Measurements from ENCODE around the gene SLC27A1. TPM values are rescaled to one million over a fixed set of nuclear protein-coding genes. Genes with fewer than 3 reads are reported as not detected.

Gene SLC27A1
- total and polyA plus RNA-seq, 10 of the 15 experiments (the other 5 are each of a cell fraction or from before 2014, with no cell fraction given): 0.11 to 2.3 (median 1.2) TPM

- TF ChIP-seq KAT2A (conservative IDR thresholded peaks at IDR 0.05; ENCODE audit: control insufficient read depth, low read depth, low read length) (no peak), DPF2 (IDR thresholded peaks at IDR 0.05) (peak; percentile 96), SREBF2 (IDR thresholded peaks at IDR 0.05; ENCODE audit: low read length) (no peak), TCF7 (IDR thresholded peaks at IDR 0.05; ENCODE audit: borderline replicate concordance) (no peak), ZNF687 (IDR thresholded peaks at IDR 0.05) (peak; percentile 95), NR2C2 (IDR thresholded peaks at IDR 0.05; ENCODE audit: borderline replicate concordance, control insufficient read depth, insufficient read length, low read depth) (no peak), YBX1 (IDR thresholded peaks at IDR 0.05) (no peak), RAD21 (IDR thresholded peaks at IDR 0.05; ENCODE audit: insufficient read depth, low read depth, low read length) (peak; percentile 18; the same call in 1 of the 2 replicates), ZNF384 (IDR thresholded peaks at IDR 0.05; ENCODE audit: borderline replicate concordance, low read depth, low read length) (no peak), CEBPZ (IDR thresholded peaks at IDR 0.05; ENCODE audit: low read depth, low read length) (no peak), HCFC1 (IDR thresholded peaks at IDR 0.05; ENCODE audit: low read length) (no peak), BCLAF1 (IDR thresholded peaks at IDR 0.05) (no peak), IKZF1 (conservative IDR thresholded peaks at IDR 0.05) (peak; percentile 99), USF1 (IDR thresholded peaks at IDR 0.05; ENCODE audit: borderline replicate concordance, extremely low read length, insufficient read depth, low read depth, low read length) (no peak), CBX3 (IDR thresholded peaks at IDR 0.05; ENCODE audit: borderline replicate concordance, low read depth) (no peak), NR2C1 (IDR thresholded peaks at IDR 0.05) (no peak), WRNIP1 (IDR thresholded peaks at IDR 0.05; ENCODE audit: borderline replicate concordance, low read depth, low read length) (peak; percentile 46; the same call in 1 of the 2 replicates)
These were observed 52.9 kb downstream of the SLC27A1 start (continued) for GRCh38 chr19:17522988-17523872.
